GM18526 (cell line): ENCODE data around the gene POU6F2.

Source experiments
- POLR2A ChIP-seq: IDR thresholded peaks from 3 replicates; pipeline ENCODE4 v1.6.1; 2011; ENCODE audit not compliant: insufficient read length; ENCODE audit errors: extremely low read depth

POU6F2 gene

DNA sequence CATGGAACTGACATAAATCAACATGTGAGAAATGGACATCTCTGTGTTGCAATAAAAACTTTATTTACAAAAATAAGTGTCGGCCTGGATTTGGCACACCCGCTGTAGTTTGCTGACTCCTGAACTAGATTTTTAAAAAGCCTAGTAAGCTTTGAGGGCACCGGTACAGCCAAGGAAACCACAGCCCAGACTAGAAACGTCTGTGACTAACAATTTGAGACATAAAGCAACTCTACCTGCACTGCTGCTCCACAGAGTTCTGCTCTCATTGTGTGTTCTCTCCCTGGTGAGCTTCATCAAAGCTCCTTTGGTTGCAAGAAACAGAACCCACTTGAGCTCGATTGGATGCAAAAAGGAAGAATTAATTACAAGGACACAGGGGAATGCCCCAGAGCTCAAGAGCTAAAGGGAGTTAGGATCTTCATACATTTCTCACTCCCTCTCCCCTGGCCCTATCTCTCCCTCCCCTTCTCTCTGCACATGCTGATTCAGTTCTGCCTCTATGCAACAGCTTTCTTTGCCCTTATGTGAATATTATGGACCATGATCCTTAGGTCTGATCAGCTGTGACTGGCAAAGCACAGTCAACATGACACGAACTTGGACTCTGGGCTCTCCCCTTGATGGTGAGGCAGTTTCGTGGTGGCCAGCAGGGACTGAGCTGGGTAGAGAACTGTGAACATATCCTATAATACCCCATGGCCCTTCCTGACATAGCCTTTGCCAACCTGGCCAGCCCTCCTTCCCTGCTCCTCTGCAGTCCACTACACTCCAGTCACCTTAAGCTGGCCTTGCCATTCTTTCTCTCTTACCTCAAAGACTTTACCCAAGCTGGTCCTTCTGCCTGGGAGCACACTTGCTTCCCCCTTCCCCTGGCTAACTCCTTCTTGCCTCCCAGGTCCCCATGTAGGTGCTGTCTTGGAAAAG, 511.0 kb downstream of the POU6F2 start:
- no peak for TF ChIP-seq POLR2A

DNA sequence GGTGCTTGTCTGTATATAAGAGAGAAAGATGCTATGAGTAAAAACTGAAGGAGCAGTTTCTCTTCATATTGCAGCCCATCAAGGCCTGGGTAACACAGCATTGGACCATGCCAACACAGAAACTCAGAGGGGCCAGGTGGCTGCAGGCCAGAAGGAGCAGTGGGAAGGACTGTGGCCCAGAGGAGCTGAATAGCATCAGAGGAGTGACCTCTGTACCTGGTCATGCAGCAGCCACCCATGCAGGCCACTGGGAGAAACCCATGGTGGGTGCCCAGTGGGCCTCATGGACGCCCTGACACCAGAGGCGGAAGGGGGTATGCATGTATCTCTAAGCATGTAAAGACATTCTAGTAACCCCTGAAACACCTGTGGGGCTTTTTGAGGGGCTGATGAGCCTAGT, 512.6 kb downstream of the POU6F2 start:
- no peak for TF ChIP-seq POLR2A

DNA sequence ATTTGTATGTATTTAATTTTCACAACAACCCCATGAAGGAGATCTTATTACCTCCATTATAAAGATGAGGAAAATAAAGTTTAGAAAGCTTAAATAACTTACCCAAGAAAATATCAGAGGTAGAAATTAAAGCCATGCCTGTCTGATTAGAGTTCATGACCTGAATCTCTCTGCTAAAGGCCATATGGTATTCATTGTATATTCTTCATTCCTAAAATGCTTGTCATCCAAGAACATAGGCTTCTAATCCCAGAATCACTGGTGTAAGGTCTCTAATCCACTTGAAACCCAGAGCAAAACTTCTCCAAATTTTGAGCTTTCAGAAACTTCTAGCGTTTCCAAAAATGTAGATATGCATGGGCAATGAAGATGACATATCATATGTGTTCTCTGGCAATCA, 516.2 kb downstream of the POU6F2 start:
- no peak for TF ChIP-seq POLR2A

DNA sequence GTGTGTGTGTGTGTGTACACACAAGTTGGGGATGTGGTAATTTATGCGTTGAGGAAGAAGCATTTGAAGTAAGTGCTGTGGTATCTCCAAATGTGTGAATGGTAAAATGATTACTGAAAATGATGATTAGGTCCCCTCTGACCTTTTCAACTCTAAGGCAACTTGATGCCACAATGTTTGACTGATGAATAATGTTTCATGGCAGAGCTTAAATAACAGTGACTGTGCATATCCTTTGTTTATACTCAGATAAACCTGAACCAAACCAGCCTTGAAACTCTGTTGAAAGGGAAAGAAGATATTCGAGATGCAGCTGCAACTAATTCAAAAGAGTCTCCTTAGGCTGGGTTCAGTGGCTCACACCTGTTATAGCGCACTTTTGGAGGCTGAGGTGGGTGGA, 523.6 kb downstream of the POU6F2 start:
- no peak for TF ChIP-seq POLR2A

DNA sequence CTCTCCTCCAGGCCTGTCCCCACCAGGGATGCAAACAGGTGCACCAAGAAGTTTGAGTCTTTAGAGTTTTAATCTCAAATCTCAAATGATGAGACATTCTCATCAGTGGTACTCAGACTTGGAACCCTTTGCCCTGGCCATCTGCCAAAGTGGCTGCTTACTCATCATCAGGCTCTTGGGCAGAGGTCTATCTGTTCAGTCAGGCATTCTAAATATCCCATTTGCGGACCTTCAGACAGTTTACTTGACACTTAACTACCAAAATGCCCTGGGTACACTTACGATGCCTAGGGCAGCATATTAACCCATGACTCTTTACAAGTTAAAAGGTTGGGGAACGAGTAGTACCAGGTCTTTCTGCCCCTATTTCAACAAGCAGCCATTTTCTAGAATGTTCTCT, 527.3 kb downstream of the POU6F2 start:
- no peak for TF ChIP-seq POLR2A

DNA sequence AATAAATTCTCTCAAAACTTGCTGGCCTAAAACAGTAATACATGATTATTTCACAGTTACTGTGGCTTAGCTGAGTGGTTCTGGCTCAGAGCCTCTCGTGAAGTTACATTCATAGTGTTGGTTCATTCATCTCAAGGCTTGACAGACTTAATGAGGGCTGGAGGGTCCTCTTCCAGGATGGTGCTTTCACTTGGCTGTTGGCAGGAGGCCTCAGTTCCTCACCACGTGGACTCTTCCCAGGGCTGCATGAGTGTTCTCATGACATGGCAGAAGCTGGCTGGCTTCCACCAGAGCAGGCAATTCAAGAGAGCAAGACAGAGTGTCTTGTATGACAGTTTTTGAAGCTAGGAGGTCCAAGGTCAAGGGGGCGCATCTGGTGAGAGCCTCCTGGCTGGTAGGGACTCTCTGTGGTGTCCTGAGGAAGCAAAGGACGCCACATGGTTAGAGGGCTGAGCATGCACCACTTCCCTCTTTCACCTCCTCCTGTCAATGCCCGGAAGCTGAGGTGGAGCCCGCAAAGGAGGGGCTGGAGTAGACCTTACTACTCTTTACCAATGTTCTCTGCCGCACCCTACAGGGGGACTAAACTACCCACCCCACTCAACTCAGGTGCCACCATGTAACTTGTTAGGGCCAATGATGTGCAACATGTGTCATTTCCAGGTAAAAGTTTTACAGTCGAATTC, 530.3 kb downstream of the POU6F2 start:
- TF ChIP-seq POLR2A = no peak

DNA sequence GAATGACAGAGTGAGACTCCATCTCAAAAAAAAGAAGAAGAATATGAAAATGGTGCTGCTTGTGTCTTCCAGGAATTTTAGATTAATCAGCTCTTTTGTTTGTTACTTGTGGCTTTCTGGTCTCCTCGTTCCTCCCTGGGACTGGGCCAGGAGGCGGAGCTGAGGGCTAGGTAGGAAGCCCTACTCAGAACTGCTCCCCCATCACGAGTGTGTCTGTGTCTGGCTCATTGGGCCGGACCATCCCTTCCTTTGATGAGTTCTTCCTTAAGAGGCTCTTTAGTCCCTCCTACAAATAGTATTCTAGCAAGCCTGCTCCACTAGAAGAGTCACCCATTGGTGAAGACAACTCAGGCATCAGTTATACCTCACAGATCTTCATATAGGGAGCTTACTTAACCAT, 531.7 kb downstream of the POU6F2 start:
- no peak for TF ChIP-seq POLR2A

DNA sequence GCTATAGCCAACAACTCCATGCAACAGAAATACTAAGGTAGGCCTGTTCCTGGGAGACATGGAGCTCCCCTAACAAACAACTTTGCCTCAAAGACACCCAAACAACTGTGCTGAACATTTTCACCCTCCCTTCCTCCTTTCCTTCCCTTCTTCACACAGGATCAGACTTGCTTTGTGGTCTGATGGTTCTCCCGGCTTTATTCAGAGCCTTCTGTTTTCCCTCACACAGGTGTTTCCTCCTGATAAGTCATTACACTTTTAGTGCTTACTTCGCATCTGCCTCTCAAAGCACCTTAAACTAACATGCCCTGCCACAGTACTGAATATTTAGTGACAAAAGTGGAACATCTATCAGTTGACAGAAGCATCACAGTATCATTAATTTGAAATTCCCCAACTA, 532.2 kb downstream of the POU6F2 start:
- TF ChIP-seq POLR2A = no peak

DNA sequence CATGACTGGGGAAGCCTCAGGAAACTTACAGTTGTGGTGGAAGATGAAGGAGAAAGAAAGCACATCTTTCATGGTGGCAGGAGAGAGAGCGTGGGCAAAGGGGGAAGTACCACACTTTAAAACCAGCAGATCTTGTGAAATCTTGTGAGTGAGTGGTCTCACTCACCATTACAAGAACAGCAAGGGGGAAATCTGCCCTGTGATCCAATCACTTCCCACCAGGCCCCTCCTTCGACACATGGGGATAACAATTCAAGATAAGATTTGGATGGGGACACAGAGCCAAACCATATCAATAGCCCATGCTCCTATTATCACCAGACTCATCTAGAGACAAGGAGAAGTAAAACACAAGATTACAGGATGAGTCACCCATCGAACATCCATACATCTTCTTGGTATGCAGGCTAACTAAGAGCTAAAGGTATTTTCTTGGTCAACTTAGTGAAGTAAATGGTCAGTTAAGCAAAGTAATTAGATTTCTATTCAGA, 533.2 kb downstream of the POU6F2 start:
- TF ChIP-seq POLR2A = no peak

DNA sequence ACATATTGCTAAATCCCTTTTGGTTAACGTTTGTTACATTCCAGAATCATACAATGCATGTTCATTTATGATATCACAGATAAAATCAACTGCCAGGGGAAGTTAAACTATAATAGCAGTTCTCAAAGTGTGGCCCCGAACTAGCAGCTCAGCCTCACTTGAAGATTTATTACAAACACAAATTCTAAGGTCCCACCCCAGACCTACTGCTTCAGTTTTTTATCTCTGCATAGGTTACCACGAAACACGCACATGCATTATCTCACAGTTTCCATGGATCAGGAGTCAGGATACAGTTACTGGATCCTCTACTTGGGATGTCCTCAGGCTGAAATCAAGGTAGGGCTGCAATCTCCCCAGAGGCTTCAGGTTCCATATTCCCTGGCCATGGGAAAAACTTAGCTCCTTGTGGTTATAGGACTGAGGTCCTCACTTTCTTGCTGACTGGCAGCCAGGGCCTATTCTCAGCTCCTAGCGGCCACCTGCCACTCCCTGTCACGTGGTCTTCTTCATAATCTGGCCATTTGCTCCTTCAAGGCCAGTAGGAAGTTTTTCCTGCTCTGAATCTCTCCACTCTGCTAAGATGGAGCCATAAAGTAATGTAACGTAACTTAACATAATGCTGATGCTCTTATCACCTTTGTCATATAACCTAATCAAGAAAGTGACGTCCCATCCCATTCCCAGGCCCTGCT, 538.0 kb downstream of the POU6F2 start:
- no peak for TF ChIP-seq POLR2A

DNA sequence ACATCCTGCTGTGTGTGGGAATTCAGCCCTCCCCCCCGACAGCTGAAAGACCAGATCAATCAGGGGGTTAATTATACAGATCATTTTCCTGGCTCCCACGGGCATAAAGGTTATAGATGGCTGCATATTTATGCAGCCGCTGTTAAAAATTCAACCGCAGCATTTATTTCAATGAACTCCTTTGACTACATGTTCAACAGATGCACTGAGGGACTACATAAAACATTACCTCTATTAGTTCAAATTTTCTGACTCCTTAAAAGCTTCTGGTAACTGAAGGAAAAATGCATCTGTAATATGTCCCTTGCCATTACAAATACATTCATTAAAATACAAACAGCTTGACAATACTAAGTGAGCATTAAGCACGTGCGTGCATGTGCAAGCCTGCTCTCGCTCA, 538.8 kb downstream of the POU6F2 start:
- no peak for TF ChIP-seq POLR2A

DNA sequence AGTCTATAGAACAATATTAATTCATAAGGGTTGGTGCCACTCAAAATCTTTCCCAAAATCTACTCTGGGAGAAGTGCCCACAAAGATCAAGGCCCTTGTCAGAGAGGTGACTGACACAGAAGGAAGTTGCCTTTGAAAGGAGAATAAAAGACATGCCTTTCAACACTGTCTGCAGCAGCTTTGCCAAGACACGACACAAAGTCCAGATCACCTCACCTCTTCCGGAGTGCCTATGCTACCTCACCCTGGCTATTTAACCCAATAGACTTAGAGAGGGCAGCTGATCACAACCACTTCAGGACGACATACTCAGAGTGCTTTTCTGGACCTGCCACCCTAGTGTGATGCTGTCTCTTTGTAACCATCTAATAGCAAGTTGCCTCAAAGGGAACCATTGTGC, 539.5 kb downstream of the POU6F2 start:
- no peak for TF ChIP-seq POLR2A
